Measurements from ENCODE around the gene ATF1. TPM values are rescaled to one million over a fixed set of nuclear protein-coding genes. Genes with fewer than 3 reads are reported as not detected.

ATF1 gene
- total and polyA plus RNA-seq, 9 donors: 27.0 to 40.5 (median 31.4) TPM

- 85% methylated on average over 2 of the region's 5 CpGs for WGBS (ENCODE audit: insufficient coverage)
- no peaks in the 10 kb centered on the region for H3K36me3 ChIP-seq (ENCODE audit: control insufficient read depth, insufficient read depth, low read length)
- H3K27ac ChIP-seq (ENCODE audit: low read length): no peak overlapping the region
- no peaks in the 10 kb centered on the region for H3K27me3 ChIP-seq (ENCODE audit: control insufficient read depth, insufficient read depth, low read length)
- no peak for DNase-seq
- H3K9me3 ChIP-seq (replicated peaks; ENCODE audit: control insufficient read depth, low read depth, low read length): peaks cover 2% of the 10 kb centered on the region
- no peaks in the 10 kb centered on the region for H3K4me1 ChIP-seq (ENCODE audit: control insufficient read depth, insufficient read depth, low read length)
- H3K4me3 ChIP-seq (ENCODE audit: low read length): no peak overlapping the region
Observed at GRCh38 chr12:50772470-50772869, 8.6 kb downstream of the ATF1 start.

- H3K27me3 ChIP-seq (ENCODE audit: control insufficient read depth, insufficient read depth, low read length): no peaks in the 10 kb centered on the region
- DNase-seq: no peak
- H3K4me1 ChIP-seq (ENCODE audit: control insufficient read depth, insufficient read depth, low read length): no peaks in the 10 kb centered on the region
- no CpG with 5 or more reads among the region's 2 CpGs for WGBS (ENCODE audit: insufficient coverage)
- H3K36me3 ChIP-seq (ENCODE audit: control insufficient read depth, insufficient read depth, low read length): no peaks in the 10 kb centered on the region
- peaks cover 2% of the 10 kb centered on the region for H3K9me3 ChIP-seq (replicated peaks; ENCODE audit: control insufficient read depth, low read depth, low read length)
- no peak overlapping the region for H3K4me3 ChIP-seq (ENCODE audit: low read length)
- no peak overlapping the region for H3K27ac ChIP-seq (ENCODE audit: low read length)
Observed at GRCh38 chr12:50772877-50773276, 9.0 kb downstream of the ATF1 start.

- H3K27ac ChIP-seq (ENCODE audit: low read length): no peak overlapping the region
- no CpG with 5 or more reads among the region's 2 CpGs for WGBS (ENCODE audit: insufficient coverage)
- H3K27me3 ChIP-seq (ENCODE audit: control insufficient read depth, insufficient read depth, low read length): no peaks in the 10 kb centered on the region
- H3K9me3 ChIP-seq (replicated peaks; ENCODE audit: control insufficient read depth, low read depth, low read length): no peaks in the 10 kb centered on the region
- H3K36me3 ChIP-seq (ENCODE audit: control insufficient read depth, insufficient read depth, low read length): no peaks in the 10 kb centered on the region
- no peaks in the 10 kb centered on the region for H3K4me1 ChIP-seq (ENCODE audit: control insufficient read depth, insufficient read depth, low read length)
- no peak for DNase-seq
- H3K4me3 ChIP-seq (ENCODE audit: low read length): no peak overlapping the region
Observed at GRCh38 chr12:50775251-50775650, 11.3 kb downstream of the ATF1 start.

GRCh38 chr12:50776749-50777728, 13.1 kb downstream of the ATF1 start:
- H3K4me3 ChIP-seq (ENCODE audit: low read length): no peak overlapping the region
- H3K9me3 ChIP-seq (replicated peaks; ENCODE audit: control insufficient read depth, low read depth, low read length): no peaks in the 10 kb centered on the region
- H3K4me1 ChIP-seq (ENCODE audit: control insufficient read depth, insufficient read depth, low read length): no peaks in the 10 kb centered on the region
- H3K36me3 ChIP-seq (ENCODE audit: control insufficient read depth, insufficient read depth, low read length): peaks cover 3% of the 10 kb centered on the region
- no peaks in the 10 kb centered on the region for H3K27me3 ChIP-seq (ENCODE audit: control insufficient read depth, insufficient read depth, low read length)
- WGBS (ENCODE audit: insufficient coverage): 94% methylated on average over 3 of the region's 9 CpGs
- no peak overlapping the region for H3K27ac ChIP-seq (ENCODE audit: low read length)
- DNase-seq: no peak

- WGBS (ENCODE audit: insufficient coverage): 93% methylated on average over 3 of the region's 8 CpGs
- H3K4me1 ChIP-seq (ENCODE audit: control insufficient read depth, insufficient read depth, low read length): no peaks in the 10 kb centered on the region
- no peaks in the 10 kb centered on the region for H3K27me3 ChIP-seq (ENCODE audit: control insufficient read depth, insufficient read depth, low read length)
- no peaks in the 10 kb centered on the region for H3K9me3 ChIP-seq (replicated peaks; ENCODE audit: control insufficient read depth, low read depth, low read length)
- no peak overlapping the region for H3K4me3 ChIP-seq (ENCODE audit: low read length)
- DNase-seq: no peak
- H3K27ac ChIP-seq (ENCODE audit: low read length): no peak overlapping the region
- H3K36me3 ChIP-seq (ENCODE audit: control insufficient read depth, insufficient read depth, low read length): peaks cover 3% of the 10 kb centered on the region
Observed at GRCh38 chr12:50778663-50779590, 15.0 kb downstream of the ATF1 start.

GRCh38 chr12:50780013-50780412, 16.1 kb downstream of the ATF1 start:
- no peaks in the 10 kb centered on the region for H3K4me1 ChIP-seq (ENCODE audit: control insufficient read depth, insufficient read depth, low read length)
- peaks cover 3% of the 10 kb centered on the region for H3K36me3 ChIP-seq (ENCODE audit: control insufficient read depth, insufficient read depth, low read length)
- H3K4me3 ChIP-seq (ENCODE audit: low read length): no peak overlapping the region
- no peaks in the 10 kb centered on the region for H3K9me3 ChIP-seq (replicated peaks; ENCODE audit: control insufficient read depth, low read depth, low read length)
- no peak overlapping the region for H3K27ac ChIP-seq (ENCODE audit: low read length)
- no peak for DNase-seq
- 100% methylated on average over 2 of the region's 4 CpGs for WGBS (ENCODE audit: insufficient coverage)
- H3K27me3 ChIP-seq (ENCODE audit: control insufficient read depth, insufficient read depth, low read length): no peaks in the 10 kb centered on the region

- H3K9me3 ChIP-seq (replicated peaks; ENCODE audit: control insufficient read depth, low read depth, low read length): peaks cover 7% of the 10 kb centered on the region
- DNase-seq: no peak
- WGBS (ENCODE audit: insufficient coverage): 94% methylated on average over 4 of the region's 4 CpGs
- H3K27me3 ChIP-seq (ENCODE audit: control insufficient read depth, insufficient read depth, low read length): no peaks in the 10 kb centered on the region
- no peak overlapping the region for H3K4me3 ChIP-seq (ENCODE audit: low read length)
- peaks cover 12% of the 10 kb centered on the region for H3K36me3 ChIP-seq (ENCODE audit: control insufficient read depth, insufficient read depth, low read length)
- H3K27ac ChIP-seq (ENCODE audit: low read length): no peak overlapping the region
- H3K4me1 ChIP-seq (ENCODE audit: control insufficient read depth, insufficient read depth, low read length): no peaks in the 10 kb centered on the region
Observed at GRCh38 chr12:50784501-50784900, 20.6 kb downstream of the ATF1 start.

GRCh38 chr12:50785406-50786001, 21.6 kb downstream of the ATF1 start:
- peaks cover 7% of the 10 kb centered on the region for H3K9me3 ChIP-seq (replicated peaks; ENCODE audit: control insufficient read depth, low read depth, low read length)
- no peak for DNase-seq
- no peak overlapping the region for H3K4me3 ChIP-seq (ENCODE audit: low read length)
- no peak overlapping the region for H3K27ac ChIP-seq (ENCODE audit: low read length)
- H3K4me1 ChIP-seq (ENCODE audit: control insufficient read depth, insufficient read depth, low read length): no peaks in the 10 kb centered on the region
- H3K27me3 ChIP-seq (ENCODE audit: control insufficient read depth, insufficient read depth, low read length): no peaks in the 10 kb centered on the region
- no CpG with 5 or more reads among the region's 3 CpGs for WGBS (ENCODE audit: insufficient coverage)
- H3K36me3 ChIP-seq (ENCODE audit: control insufficient read depth, insufficient read depth, low read length): peaks cover 12% of the 10 kb centered on the region

GRCh38 chr12:50786498-50787231, 22.8 kb downstream of the ATF1 start:
- H3K36me3 ChIP-seq (ENCODE audit: control insufficient read depth, insufficient read depth, low read length): peaks cover 10% of the 10 kb centered on the region
- whole genome bisulfite sequencing (ENCODE audit: insufficient coverage): no CpG with 5 or more reads among the region's 3 CpGs
- H3K27me3 ChIP-seq (ENCODE audit: control insufficient read depth, insufficient read depth, low read length): no peaks in the 10 kb centered on the region
- no peaks in the 10 kb centered on the region for H3K4me1 ChIP-seq (ENCODE audit: control insufficient read depth, insufficient read depth, low read length)
- no peak overlapping the region for H3K27ac ChIP-seq (ENCODE audit: low read length)
- H3K9me3 ChIP-seq (replicated peaks; ENCODE audit: control insufficient read depth, low read depth, low read length): peaks cover 7% of the 10 kb centered on the region
- no peak for DNase-seq
- H3K4me3 ChIP-seq (ENCODE audit: low read length): no peak overlapping the region

Measured in muscle of leg (tissue), 11 donors.